Osteoblast (primary cell): Measurements from ENCODE around the gene CYP26B1. TPM values are rescaled to one million over a fixed set of nuclear protein-coding genes. Genes with fewer than 3 reads are reported as not detected.
A peak's percentile ranks its signal among the peaks of the same experiment; 100 is the strongest.

Experiments used
- DNase-seq: peaks from one replicate; pipeline ENCODE4 v3.0.0; 2011; ENCODE audit warnings: low spot score, mixed read lengths; ENCODE audit not compliant: insufficient read length; ENCODE audit errors: missing footprints
- H2AFZ ChIP-seq: 2 replicates; pipeline ENCODE4 v1.6.0; 2011; ENCODE audit warnings: mild to moderate bottlenecking, low read length
- H3K27ac ChIP-seq: 2 replicates; pipeline ENCODE4 v1.5.1; 2011; ENCODE audit warnings: mild to moderate bottlenecking, low read depth, low read length, moderate library complexity
- H3K27me3 ChIP-seq: 2 replicates; pipeline ENCODE4 v1.6.0; 2012; ENCODE audit warnings: mild to moderate bottlenecking, control low read depth, inconsistent platforms, low read length, moderate library complexity; ENCODE audit not compliant: insufficient read depth
- H3K36me3 ChIP-seq: 2 replicates; pipeline ENCODE4 v1.5.1; 2011; ENCODE audit warnings: mild to moderate bottlenecking, low read length, control low read depth, moderate library complexity; ENCODE audit not compliant: insufficient read depth
- H3K4me1 ChIP-seq: 2 replicates; pipeline ENCODE4 v1.5.1; 2011; ENCODE audit warnings: mild to moderate bottlenecking, low read length, control low read depth, moderate library complexity; ENCODE audit not compliant: insufficient read depth
- H3K4me2 ChIP-seq: 2 replicates; pipeline ENCODE4 v1.6.0; 2011; ENCODE audit warnings: mild to moderate bottlenecking, low read length; ENCODE audit not compliant: insufficient read depth
- H3K4me3 ChIP-seq: fragments of 200-600 bp; sonication (generic); 3 replicates; pipeline ENCODE4 v1.5.1; 2012; ENCODE audit warnings: mild to moderate bottlenecking, low read length, inconsistent platforms; ENCODE audit not compliant: insufficient read depth
- H3K79me2 ChIP-seq: 2 replicates; pipeline ENCODE4 v1.6.0; 2012; ENCODE audit warnings: mild to moderate bottlenecking, low read length, control low read depth, inconsistent platforms; ENCODE audit not compliant: insufficient read depth
- H3K9me3 ChIP-seq: 2 replicates; pipeline ENCODE4 v1.5.1; 2011; ENCODE audit warnings: low read depth, low read length, control low read depth
- H4K20me1 ChIP-seq: 2 replicates; pipeline ENCODE4 v1.6.0; 2012; ENCODE audit warnings: mild to moderate bottlenecking, low read length, control low read depth; ENCODE audit not compliant: insufficient read depth
- total RNA-seq: library from RNA; depleted of rRNA; stranded (reverse); fragments of >200 nt; gene quantifications from 2 replicates; pipeline ENCODE4 v1.2.3, GENCODE V29; 2012
- TF ChIP-seq, protein P1 (sequence below): IDR thresholded peaks from 2 replicates; pipeline ENCODE4 v1.5.1; 2011; ENCODE audit warnings: mild to moderate bottlenecking, low read depth, low read length, moderate library complexity; ENCODE audit errors: extremely low read depth

Gene CYP26B1
- total RNA-seq, 1 donor, result under 0.01 TPM

DNA sequence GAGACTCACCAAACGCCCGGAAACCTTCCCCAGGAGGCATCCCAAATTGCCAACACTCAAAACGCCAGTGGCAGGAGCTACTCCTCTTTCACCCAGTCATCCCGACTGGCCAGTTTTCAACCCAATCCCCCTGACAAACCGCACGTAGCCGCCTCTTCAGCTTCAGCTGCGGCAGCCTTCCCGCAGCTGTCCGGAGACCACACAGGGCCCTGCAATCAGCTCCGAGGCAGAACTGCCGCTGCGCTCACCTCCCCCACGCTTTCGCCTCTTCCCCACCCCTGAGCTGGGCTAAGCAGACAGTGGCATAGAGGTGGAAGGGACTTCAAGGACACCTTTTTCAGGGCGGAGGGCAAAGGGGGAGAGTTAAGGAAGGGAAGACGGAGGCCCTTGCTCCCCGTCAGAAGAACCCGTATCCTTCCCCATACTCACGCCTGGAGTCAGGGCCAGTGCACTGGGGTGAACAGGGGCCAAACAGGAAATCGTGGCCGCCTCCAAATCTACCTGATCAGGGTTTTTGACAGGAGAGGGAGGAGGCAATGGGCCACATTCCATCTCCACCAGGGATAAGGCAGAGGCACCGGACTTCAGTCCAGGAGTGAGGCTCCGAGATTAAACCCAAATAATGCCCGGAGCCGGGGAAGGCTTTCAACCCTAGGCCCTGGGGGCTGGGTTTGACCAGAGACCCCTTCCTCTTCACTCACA, 16.9 kb downstream of the CYP26B1 start:
- no peaks in the 10 kb centered on the region for H3K36me3 ChIP-seq

DNA sequence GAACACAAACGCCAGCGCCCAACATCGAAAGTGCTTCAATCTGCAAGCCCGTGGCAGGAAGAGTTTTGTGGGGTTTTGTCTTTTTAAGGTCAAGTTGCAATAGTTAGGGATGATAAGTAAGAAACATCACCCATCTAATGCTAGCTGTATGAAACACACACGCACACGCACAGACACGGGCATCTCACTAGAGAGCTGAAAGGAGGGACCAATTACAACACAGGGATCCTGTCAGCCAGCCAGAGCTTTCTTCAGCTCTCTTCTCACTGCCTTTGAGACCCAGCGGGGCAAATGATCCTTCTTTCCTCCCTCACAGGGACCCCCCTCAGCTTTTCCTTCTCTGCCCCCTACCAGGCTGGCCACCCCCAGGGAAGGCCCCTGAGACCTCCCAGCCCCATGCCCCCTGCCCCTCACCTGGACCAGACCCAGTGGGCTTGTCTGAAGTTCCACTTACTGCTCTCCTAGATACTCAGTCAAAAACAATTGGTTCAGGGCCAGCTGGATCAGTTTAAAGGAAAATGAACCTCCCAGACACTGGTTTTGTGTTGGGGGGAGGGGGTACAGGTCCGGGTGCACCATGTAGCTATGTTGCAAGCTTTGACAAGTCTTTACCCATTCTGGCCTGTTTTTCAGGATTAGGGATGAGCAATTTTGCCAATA, 17.9 kb downstream of the CYP26B1 start:
- Histone ChIP-seq H3K79me2 (no peaks in the 10 kb centered on the region), H3K9me3 (no peaks in the 10 kb centered on the region)

More for the DNA sequence above, 16.9 kb downstream of the CYP26B1 start:
- H3K27me3 ChIP-seq, result peaks cover 23% of the 10 kb centered on the region
- no peak overlapping the region for H2AFZ ChIP-seq
- no peaks in the 10 kb centered on the region for H3K79me2 ChIP-seq
- H3K4me2 ChIP-seq, result no peak overlapping the region
- TF ChIP-seq, protein P1, sequence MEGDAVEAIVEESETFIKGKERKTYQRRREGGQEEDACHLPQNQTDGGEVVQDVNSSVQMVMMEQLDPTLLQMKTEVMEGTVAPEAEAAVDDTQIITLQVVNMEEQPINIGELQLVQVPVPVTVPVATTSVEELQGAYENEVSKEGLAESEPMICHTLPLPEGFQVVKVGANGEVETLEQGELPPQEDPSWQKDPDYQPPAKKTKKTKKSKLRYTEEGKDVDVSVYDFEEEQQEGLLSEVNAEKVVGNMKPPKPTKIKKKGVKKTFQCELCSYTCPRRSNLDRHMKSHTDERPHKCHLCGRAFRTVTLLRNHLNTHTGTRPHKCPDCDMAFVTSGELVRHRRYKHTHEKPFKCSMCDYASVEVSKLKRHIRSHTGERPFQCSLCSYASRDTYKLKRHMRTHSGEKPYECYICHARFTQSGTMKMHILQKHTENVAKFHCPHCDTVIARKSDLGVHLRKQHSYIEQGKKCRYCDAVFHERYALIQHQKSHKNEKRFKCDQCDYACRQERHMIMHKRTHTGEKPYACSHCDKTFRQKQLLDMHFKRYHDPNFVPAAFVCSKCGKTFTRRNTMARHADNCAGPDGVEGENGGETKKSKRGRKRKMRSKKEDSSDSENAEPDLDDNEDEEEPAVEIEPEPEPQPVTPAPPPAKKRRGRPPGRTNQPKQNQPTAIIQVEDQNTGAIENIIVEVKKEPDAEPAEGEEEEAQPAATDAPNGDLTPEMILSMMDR, result no peak
- no peaks in the 10 kb centered on the region for H3K9me3 ChIP-seq
- no peaks in the 10 kb centered on the region for H3K4me1 ChIP-seq
- peak; percentile 79 for DNase-seq
- H4K20me1 ChIP-seq, result no peaks in the 10 kb centered on the region
- no peak overlapping the region for H3K27ac ChIP-seq
- H3K4me3 ChIP-seq, result no peak overlapping the region

DNA sequence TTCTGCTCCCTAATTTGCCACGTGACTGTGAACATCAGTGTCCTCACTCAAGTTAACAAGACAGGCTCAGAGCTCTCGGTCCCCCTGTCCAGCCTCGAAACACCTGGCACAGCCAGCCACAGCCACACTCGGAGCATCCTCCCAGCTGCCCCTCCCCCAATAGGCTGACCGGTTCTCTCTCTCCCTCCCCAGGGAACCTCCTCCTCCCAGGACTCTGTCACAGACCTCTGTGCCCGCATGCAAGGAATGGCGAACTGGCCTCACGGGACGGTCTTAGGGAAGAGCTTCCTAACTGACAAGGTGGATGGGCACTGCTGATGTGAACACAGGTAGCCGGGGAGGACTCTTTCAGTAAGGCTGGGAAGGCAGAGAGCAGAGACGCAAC, 18.8 kb downstream of the CYP26B1 start:
- no peak overlapping the region for H3K4me3 ChIP-seq
- no peaks in the 10 kb centered on the region for H3K9me3 ChIP-seq
- H3K4me2 ChIP-seq, result no peak overlapping the region
- no peaks in the 10 kb centered on the region for H3K4me1 ChIP-seq
- no peak overlapping the region for H3K27ac ChIP-seq
- no peak overlapping the region for H2AFZ ChIP-seq
- no peaks in the 10 kb centered on the region for H3K79me2 ChIP-seq
- DNase-seq, result no peak
- H3K36me3 ChIP-seq, result no peaks in the 10 kb centered on the region
- no peaks in the 10 kb centered on the region for H4K20me1 ChIP-seq
- TF ChIP-seq, protein P1, result no peak
- peaks cover 32% of the 10 kb centered on the region for H3K27me3 ChIP-seq

More for the DNA sequence above, 17.9 kb downstream of the CYP26B1 start:
- peak; percentile 72 for DNase-seq
- no peak overlapping the region for H3K4me3 ChIP-seq
- H3K27ac ChIP-seq, result no peak overlapping the region
- no peaks in the 10 kb centered on the region for H3K36me3 ChIP-seq
- peaks cover 26% of the 10 kb centered on the region for H3K27me3 ChIP-seq
- no peak overlapping the region for H2AFZ ChIP-seq
- TF ChIP-seq, protein P1, result no peak
- no peaks in the 10 kb centered on the region for H3K4me1 ChIP-seq
- H3K4me2 ChIP-seq, result no peak overlapping the region
- no peaks in the 10 kb centered on the region for H4K20me1 ChIP-seq
